Thoracic aorta (tissue), 2 donors: Measurements from ENCODE around the gene RPL36. TPM values are rescaled to one million over a fixed set of nuclear protein-coding genes. Genes with fewer than 3 reads are reported as not detected.

Experiments
- ATAC-seq: fragments of 150-250 bp; one replicate; pipeline ENCODE4 v1.8.0; 2017; ENCODE audit warnings: low read depth; ENCODE audit not compliant: insufficient number of reproducible peaks, low FRiP score
- DNase-seq: peaks from one replicate; pipeline ENCODE4 v3.0.0-alpha.2; 2020; ENCODE audit warnings: low spot score
- H3K27ac ChIP-seq, 2 donors: fragments of 200-600 bp; sonication (generic); 1 replicate in 1 of 2; 2 replicates in 1 of 2; pipeline ENCODE4 v1.5.1; 2016; ENCODE audit warnings: mild to moderate bottlenecking in 2 of 2, moderate library complexity in 2 of 2
- H3K27me3 ChIP-seq: fragments of 200-600 bp; sonication (generic); replicated peaks from 2 replicates; pipeline ENCODE4 v1.6.0; 2016; ENCODE audit warnings: mild to moderate bottlenecking; ENCODE audit not compliant: insufficient read depth
- H3K36me3 ChIP-seq: fragments of 200-600 bp; sonication (generic); one replicate; pipeline ENCODE4 v1.5.1; 2016
- H3K4me1 ChIP-seq, 2 donors: fragments of 200-600 bp; sonication (generic); 1 replicate in 1 of 2; 2 replicates in 1 of 2; pipeline versions ENCODE4 v1.5.1 to v1.6.0; 2016; ENCODE audit warnings: low read depth in 2 of 2, mild to moderate bottlenecking in 1 of 2; ENCODE audit not compliant: control insufficient read depth in 1 of 2
- H3K4me3 ChIP-seq: fragments of 200-600 bp; sonication (generic); 2 replicates; pipeline ENCODE4 v1.5.1; 2016; ENCODE audit warnings: mild to moderate bottlenecking
- H3K9me3 ChIP-seq: fragments of 200-600 bp; sonication (generic); 2 replicates; pipeline ENCODE4 v1.5.1; 2016
- total RNA-seq, 2 donors: library from RNA; depleted of rRNA; stranded (reverse); fragments of >200 nt; gene quantifications; one replicate each; pipeline versions ENCODE4 v1.1.0 to v1.2.3, GENCODE V29; 2016
- TF ChIP-seq, protein P1 (sequence below): fragments of 200-600 bp; sonication (generic); IDR thresholded peaks from one replicate; pipeline ENCODE4 v1.5.1; 2019; ENCODE audit warnings: antibody characterized with exemption

RPL36 gene
- total RNA-seq, 2 donors from 2014 or later: 274 to 397 TPM

- Histone ChIP-seq H3K36me3 (peaks cover 60% of the 10 kb centered on the region), H3K27me3 (no peaks in the 10 kb centered on the region), H3K9me3 (no peaks in the 10 kb centered on the region), H3K4me3 (no peak overlapping the region), H3K27ac (no peak overlapping the region), H3K4me1 (peaks cover 2 to 21% of the 10 kb centered on the region in 2 donors)
- TF ChIP-seq, protein P1, sequence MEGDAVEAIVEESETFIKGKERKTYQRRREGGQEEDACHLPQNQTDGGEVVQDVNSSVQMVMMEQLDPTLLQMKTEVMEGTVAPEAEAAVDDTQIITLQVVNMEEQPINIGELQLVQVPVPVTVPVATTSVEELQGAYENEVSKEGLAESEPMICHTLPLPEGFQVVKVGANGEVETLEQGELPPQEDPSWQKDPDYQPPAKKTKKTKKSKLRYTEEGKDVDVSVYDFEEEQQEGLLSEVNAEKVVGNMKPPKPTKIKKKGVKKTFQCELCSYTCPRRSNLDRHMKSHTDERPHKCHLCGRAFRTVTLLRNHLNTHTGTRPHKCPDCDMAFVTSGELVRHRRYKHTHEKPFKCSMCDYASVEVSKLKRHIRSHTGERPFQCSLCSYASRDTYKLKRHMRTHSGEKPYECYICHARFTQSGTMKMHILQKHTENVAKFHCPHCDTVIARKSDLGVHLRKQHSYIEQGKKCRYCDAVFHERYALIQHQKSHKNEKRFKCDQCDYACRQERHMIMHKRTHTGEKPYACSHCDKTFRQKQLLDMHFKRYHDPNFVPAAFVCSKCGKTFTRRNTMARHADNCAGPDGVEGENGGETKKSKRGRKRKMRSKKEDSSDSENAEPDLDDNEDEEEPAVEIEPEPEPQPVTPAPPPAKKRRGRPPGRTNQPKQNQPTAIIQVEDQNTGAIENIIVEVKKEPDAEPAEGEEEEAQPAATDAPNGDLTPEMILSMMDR: no peak
- ATAC-seq (no peak), DNase-seq (no peak)
Measured at GRCh38 chr19:5694167-5694955, 4.3 kb downstream of the RPL36 start.

DNA sequence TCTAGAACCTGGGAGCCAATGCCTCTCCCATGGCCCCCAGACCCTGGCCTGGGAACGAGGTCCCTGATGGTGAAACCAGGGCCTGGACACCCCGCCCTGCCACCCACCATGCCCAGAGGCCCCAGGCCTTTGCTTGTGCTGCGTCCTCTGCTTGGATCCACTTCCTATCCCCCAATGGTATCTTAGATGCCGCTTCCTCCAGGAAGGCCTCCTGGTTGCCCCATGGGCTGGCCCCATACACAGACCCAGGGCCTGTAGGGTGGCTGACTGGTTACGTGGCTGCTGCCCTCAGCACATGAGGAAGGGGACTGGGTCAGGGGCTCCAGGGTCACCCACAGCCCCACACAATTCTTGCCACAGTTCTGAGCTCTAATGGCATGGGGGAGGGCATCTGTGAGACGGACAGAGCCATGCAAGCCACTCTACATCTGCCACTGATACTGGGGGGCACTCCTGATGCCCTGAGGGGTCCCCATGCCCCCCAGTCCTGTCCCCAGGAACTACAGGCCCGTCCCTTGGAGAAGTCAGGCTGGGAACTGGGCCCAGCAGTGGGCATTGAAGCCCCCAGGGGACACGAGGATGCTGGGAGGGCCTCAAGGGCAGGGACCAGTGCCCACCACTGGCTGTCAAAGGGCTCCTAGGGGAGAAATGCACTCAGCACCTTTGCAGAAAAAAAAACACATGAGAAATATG is 5.0 kb downstream of the RPL36 start:
- no peak for DNase-seq
- H3K4me1 ChIP-seq: peaks cover 0 to 18% of the 10 kb centered on the region in 2 donors
- no peak for ATAC-seq

GRCh38 chr19:5695649-5696195 is 5.6 kb downstream of the RPL36 start:
- ATAC-seq (no peak), DNase-seq (no peak)
- peaks cover 61% of the 10 kb centered on the region for H3K36me3 ChIP-seq
- H3K27me3 ChIP-seq: no peaks in the 10 kb centered on the region
- no peak overlapping the region for H3K27ac ChIP-seq
- TF ChIP-seq, protein P1: no peak
- H3K4me3 ChIP-seq: no peak overlapping the region
- peaks cover 0 to 15% of the 10 kb centered on the region in 2 donors for H3K4me1 ChIP-seq
- no peaks in the 10 kb centered on the region for H3K9me3 ChIP-seq

More for the DNA sequence above, 5.0 kb downstream of the RPL36 start:
- Histone ChIP-seq H3K27ac (no peak overlapping the region), H3K27me3 (no peaks in the 10 kb centered on the region), H3K36me3 (peaks cover 61% of the 10 kb centered on the region), H3K9me3 (no peaks in the 10 kb centered on the region), H3K4me3 (no peak overlapping the region)
- TF ChIP-seq, protein P1: no peak

DNA sequence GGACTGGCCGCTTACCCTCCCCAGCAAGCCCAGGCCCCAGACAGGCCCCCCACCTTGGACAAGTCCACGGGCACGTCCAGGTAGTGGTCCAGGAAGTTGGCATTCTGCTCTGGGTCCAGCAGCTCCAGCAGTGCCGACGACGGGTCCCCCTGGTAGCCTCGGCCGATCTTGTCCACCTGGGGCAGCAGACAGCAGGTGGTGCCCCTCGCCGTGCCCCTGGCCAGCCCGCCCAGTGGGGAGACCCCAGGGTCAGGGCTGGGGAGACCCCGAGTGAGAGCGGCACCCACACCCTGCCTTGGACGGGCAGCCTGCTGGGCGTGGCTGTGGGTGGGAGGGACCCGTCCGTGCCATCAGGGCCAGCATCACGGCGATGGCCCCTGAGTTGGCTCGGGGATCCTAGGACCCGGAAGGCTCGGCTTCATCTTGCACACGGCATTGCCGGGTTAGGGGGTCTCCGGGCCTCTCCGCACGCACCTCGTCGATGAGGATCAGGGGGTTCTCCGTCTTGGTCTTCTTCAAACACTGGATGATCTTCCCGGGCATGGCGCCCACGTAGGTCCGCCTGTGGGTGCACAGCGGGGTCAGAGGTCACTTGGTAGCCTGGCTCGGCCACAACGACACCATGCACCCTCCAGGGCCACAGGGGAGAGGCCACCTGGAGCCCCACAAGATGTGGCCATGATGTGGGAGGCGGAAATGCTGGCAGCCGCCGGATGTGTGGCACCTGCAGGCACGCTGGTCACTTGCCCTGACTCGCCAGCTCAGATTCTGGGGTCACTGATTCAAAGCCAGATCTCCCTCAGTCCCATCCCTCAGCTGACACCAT is 6.3 kb downstream of the RPL36 start:
- no peak for ATAC-seq
- no peak for DNase-seq

More for the DNA sequence above, 6.3 kb downstream of the RPL36 start:
- H3K27ac ChIP-seq: no peak overlapping the region
- H3K4me1 ChIP-seq: peaks cover 0 to 8% of the 10 kb centered on the region in 2 donors
- no peak overlapping the region for H3K4me3 ChIP-seq
- TF ChIP-seq, protein P1: no peak
- peaks cover 61% of the 10 kb centered on the region for H3K36me3 ChIP-seq
- no peaks in the 10 kb centered on the region for H3K27me3 ChIP-seq
- no peaks in the 10 kb centered on the region for H3K9me3 ChIP-seq
